Measurements from ENCODE around the gene DLX2.

The DLX2 gene

GRCh38 chr2:172095905-172096625 lies 6.6 kb downstream of the DLX2 start:
- peak; percentile 49 for TF ChIP-seq CTCF (IDR thresholded peaks at IDR 0.05; ENCODE audit: poor library complexity, severe bottlenecking)
- Histone ChIP-seq H3K36me3 (ENCODE audit: low read depth) (no peaks in the 10 kb centered on the region), H3K9me3 (ENCODE audit: severe bottlenecking) (no peaks in the 10 kb centered on the region), H3K27me3 (ENCODE audit: insufficient read depth, poor library complexity, severe bottlenecking) (no peaks in the 10 kb centered on the region), H3K4me3 (ENCODE audit: severe bottlenecking) (peak overlapping the region; percentile 42), H3K4me1 (ENCODE audit: insufficient read depth, poor library complexity, severe bottlenecking) (peaks cover 34% of the 10 kb centered on the region), H3K27ac (ENCODE audit: poor library complexity, severe bottlenecking) (peak overlapping the region; percentile 94)
- ATAC-seq (ENCODE audit: low read depth) (peak; percentile 4), DNase-seq (ENCODE audit: low spot score) (no peak)

- Histone ChIP-seq H3K4me3 (ENCODE audit: severe bottlenecking) (peak overlapping the region; percentile 42), H3K27ac (ENCODE audit: poor library complexity, severe bottlenecking) (peak overlapping the region; percentile 94), H3K27me3 (ENCODE audit: insufficient read depth, poor library complexity, severe bottlenecking) (no peaks in the 10 kb centered on the region), H3K36me3 (ENCODE audit: low read depth) (no peaks in the 10 kb centered on the region), H3K9me3 (ENCODE audit: severe bottlenecking) (no peaks in the 10 kb centered on the region), H3K4me1 (ENCODE audit: insufficient read depth, poor library complexity, severe bottlenecking) (peaks cover 34% of the 10 kb centered on the region)
- ATAC-seq (ENCODE audit: low read depth) = peak; percentile 54
- no peak for TF ChIP-seq CTCF (IDR thresholded peaks at IDR 0.05; ENCODE audit: poor library complexity, severe bottlenecking)
- peak; percentile 89 for DNase-seq (ENCODE audit: low spot score)
These were observed 7.4 kb downstream of the DLX2 start for GRCh38 chr2:172095146-172095904.

GRCh38 chr2:172094294-172095145 lies 8.2 kb downstream of the DLX2 start:
- peak overlapping the region; percentile 42 for H3K4me3 ChIP-seq (ENCODE audit: severe bottlenecking)
- no peaks in the 10 kb centered on the region for H3K36me3 ChIP-seq (ENCODE audit: low read depth)
- H3K4me1 ChIP-seq (ENCODE audit: insufficient read depth, poor library complexity, severe bottlenecking) = peaks cover 33% of the 10 kb centered on the region
- ATAC-seq (ENCODE audit: low read depth) (no peak), DNase-seq (ENCODE audit: low spot score) (peak; percentile 61)
- H3K27ac ChIP-seq (ENCODE audit: poor library complexity, severe bottlenecking) = peak overlapping the region; percentile 94
- TF ChIP-seq CTCF (IDR thresholded peaks at IDR 0.05; ENCODE audit: poor library complexity, severe bottlenecking) = no peak
- H3K27me3 ChIP-seq (ENCODE audit: insufficient read depth, poor library complexity, severe bottlenecking) = no peaks in the 10 kb centered on the region
- no peaks in the 10 kb centered on the region for H3K9me3 ChIP-seq (ENCODE audit: severe bottlenecking)

GRCh38 chr2:172093416-172094293 lies 9.0 kb downstream of the DLX2 start:
- no peak overlapping the region for H3K4me3 ChIP-seq (ENCODE audit: severe bottlenecking)
- no peak overlapping the region for H3K27ac ChIP-seq (ENCODE audit: poor library complexity, severe bottlenecking)
- H3K4me1 ChIP-seq (ENCODE audit: insufficient read depth, poor library complexity, severe bottlenecking) = peaks cover 28% of the 10 kb centered on the region
- DNase-seq (ENCODE audit: low spot score) (no peak), ATAC-seq (ENCODE audit: low read depth) (no peak)
- no peaks in the 10 kb centered on the region for H3K36me3 ChIP-seq (ENCODE audit: low read depth)
- no peak for TF ChIP-seq CTCF (IDR thresholded peaks at IDR 0.05; ENCODE audit: poor library complexity, severe bottlenecking)
- no peaks in the 10 kb centered on the region for H3K27me3 ChIP-seq (ENCODE audit: insufficient read depth, poor library complexity, severe bottlenecking)
- no peaks in the 10 kb centered on the region for H3K9me3 ChIP-seq (ENCODE audit: severe bottlenecking)
